ENCODE measurements around the gene ZPBP.

The ZPBP gene

GRCh38 chr7:50092579-50093491 is at the start of gene ZPBP:
Gene ZPBP, minus strand, starts transcription at chr7:50093246. Its CDS starts 52 bp downstream, at chr7:50093194.
- H3K4me3 ChIP-seq (ENCODE audit: low read depth, low read length), result no peak within 1 kb of the TSS
- peak; percentile 75 for DNase-seq (ENCODE audit: low read depth)
- TF ChIP-seq CTCF (IDR thresholded peaks at IDR 0.05; ENCODE audit: low read depth, low read length) (peak; percentile 71), MAX (IDR thresholded peaks at IDR 0.05; ENCODE audit: low read depth, low read length) (no peak)

- H3K4me3 ChIP-seq (ENCODE audit: low read depth, low read length), result no peak overlapping the region
- TF ChIP-seq CTCF (IDR thresholded peaks at IDR 0.05; ENCODE audit: low read depth, low read length), result peak; percentile 58
- no peak for TF ChIP-seq MYC (IDR thresholded peaks at IDR 0.05; ENCODE audit: low read depth, low read length)
- peak; percentile 66 for DNase-seq (ENCODE audit: low read depth)
These were observed 49.5 kb upstream of the ZPBP start for GRCh38 chr7:50142425-50143017.

- no peak overlapping the region for H3K4me3 ChIP-seq (ENCODE audit: low read depth, low read length)
- TF ChIP-seq MYC (IDR thresholded peaks at IDR 0.05; ENCODE audit: low read depth, low read length), result no peak
These were observed 48.8 kb upstream of the ZPBP start for GRCh38 chr7:50141854-50142253.

GRCh38 chr7:50141131-50141530 is 48.1 kb upstream of the ZPBP start:
- no peak for DNase-seq (ENCODE audit: low read depth)
- H3K4me3 ChIP-seq (ENCODE audit: low read depth, low read length), result no peak overlapping the region
- TF ChIP-seq MYC (IDR thresholded peaks at IDR 0.05; ENCODE audit: low read depth, low read length) (no peak), CTCF (IDR thresholded peaks at IDR 0.05; ENCODE audit: low read depth, low read length) (no peak)

More at GRCh38 chr7:50141854-50142253, 48.8 kb upstream of the ZPBP start:
- DNase-seq (ENCODE audit: low read depth), result no peak

- TF ChIP-seq MAX (IDR thresholded peaks at IDR 0.05; ENCODE audit: low read depth, low read length) (no peak), POLR2A (IDR thresholded peaks at IDR 0.05; ENCODE audit: extremely low read depth, insufficient read length) (no peak), CTCF (IDR thresholded peaks at IDR 0.05; ENCODE audit: low read depth, low read length) (no peak), MYC (IDR thresholded peaks at IDR 0.05; ENCODE audit: low read depth, low read length) (no peak)
- no peak for DNase-seq (ENCODE audit: low read depth)
- H3K4me3 ChIP-seq (ENCODE audit: low read depth, low read length), result no peak overlapping the region
These were observed 47.6 kb upstream of the ZPBP start for GRCh38 chr7:50140688-50141087.

- no peak overlapping the region for H3K4me3 ChIP-seq (ENCODE audit: low read depth, low read length)
- no peak for DNase-seq (ENCODE audit: low read depth)
- no peak for TF ChIP-seq MAX (IDR thresholded peaks at IDR 0.05; ENCODE audit: low read depth, low read length)
- no peak for TF ChIP-seq CTCF (IDR thresholded peaks at IDR 0.05; ENCODE audit: low read depth, low read length)
- TF ChIP-seq POLR2A (IDR thresholded peaks at IDR 0.05; ENCODE audit: extremely low read depth, insufficient read length), result no peak
- no peak for TF ChIP-seq MYC (IDR thresholded peaks at IDR 0.05; ENCODE audit: low read depth, low read length)
These were observed 45.1 kb upstream of the ZPBP start for GRCh38 chr7:50138101-50138500.

All from NB4 (cell line).